Astrocyte of the cerebellum (primary cell): ENCODE measurements around the gene PHLDA1.

Experiments
- DNase-seq: peaks from one replicate; pipeline ENCODE4 v3.0.0-alpha.2; 2011; ENCODE audit warnings: low read depth
- H3K4me3 ChIP-seq: 2 replicates; pipeline ENCODE4 v1.5.1; 2011; ENCODE audit warnings: mild to moderate bottlenecking, low read depth, low read length, moderate library complexity
- in situ Hi-C: cut with HindIII; loops from 2 replicates; pipeline ENCODE4 v1.10.0; 2017; ENCODE audit warnings: low sequenced_read_pairs
- TF ChIP-seq, protein P1 (sequence below): IDR thresholded peaks from 2 replicates; pipeline ENCODE4 v1.5.1; 2012; ENCODE audit warnings: low read length, low read depth, moderate library complexity, mild to moderate bottlenecking; ENCODE audit errors: missing control alignments

Gene PHLDA1

DNA sequence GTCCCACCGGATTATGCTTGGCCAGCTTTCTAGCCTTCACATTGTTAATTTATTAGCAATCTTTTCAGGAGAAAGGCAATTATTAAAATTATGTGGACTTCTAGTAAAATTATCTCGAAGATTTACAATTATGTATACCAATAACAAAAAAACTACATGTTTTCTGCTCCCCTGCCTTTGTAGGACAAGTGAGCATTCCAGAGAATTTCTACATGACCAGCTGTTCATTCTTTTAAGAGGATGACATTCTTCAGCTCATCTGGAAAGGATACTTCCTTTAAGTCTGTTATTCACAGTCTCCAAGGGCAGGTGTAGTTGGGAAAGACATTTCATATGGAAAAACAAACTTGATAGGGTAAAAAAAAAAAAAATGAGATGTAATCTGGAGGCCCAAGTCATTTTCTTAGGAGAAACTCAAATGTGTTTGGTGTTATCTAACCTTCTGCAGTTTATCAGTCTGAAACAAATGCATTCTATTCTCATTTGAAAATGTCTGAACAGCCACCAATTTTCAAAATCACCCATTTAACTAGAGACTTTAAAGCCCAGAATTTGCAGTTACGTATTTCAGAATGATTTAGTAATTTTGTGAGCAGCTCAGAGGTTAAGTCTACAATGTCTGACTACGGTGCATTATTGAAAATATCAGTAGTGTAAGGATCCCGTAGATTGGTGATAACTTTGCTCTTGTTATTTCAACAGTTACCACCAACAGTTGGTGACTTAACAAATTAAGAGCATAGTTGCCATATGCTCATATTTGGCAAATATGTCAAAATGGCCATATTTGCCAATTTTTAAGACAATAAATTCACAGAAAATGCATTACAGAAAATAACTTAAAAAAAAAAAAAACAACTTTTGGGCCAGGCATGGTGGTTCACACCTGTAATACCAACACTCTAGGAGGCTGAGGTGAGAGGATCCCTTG, 1.8 kb upstream of the PHLDA1 start:
- TF ChIP-seq, protein P1, sequence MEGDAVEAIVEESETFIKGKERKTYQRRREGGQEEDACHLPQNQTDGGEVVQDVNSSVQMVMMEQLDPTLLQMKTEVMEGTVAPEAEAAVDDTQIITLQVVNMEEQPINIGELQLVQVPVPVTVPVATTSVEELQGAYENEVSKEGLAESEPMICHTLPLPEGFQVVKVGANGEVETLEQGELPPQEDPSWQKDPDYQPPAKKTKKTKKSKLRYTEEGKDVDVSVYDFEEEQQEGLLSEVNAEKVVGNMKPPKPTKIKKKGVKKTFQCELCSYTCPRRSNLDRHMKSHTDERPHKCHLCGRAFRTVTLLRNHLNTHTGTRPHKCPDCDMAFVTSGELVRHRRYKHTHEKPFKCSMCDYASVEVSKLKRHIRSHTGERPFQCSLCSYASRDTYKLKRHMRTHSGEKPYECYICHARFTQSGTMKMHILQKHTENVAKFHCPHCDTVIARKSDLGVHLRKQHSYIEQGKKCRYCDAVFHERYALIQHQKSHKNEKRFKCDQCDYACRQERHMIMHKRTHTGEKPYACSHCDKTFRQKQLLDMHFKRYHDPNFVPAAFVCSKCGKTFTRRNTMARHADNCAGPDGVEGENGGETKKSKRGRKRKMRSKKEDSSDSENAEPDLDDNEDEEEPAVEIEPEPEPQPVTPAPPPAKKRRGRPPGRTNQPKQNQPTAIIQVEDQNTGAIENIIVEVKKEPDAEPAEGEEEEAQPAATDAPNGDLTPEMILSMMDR = no peak
- no peak for DNase-seq
- in situ Hi-C loops = loop anchor here (25.0 kb wide), 1 partner anchor 496 kb away; no protein-coding TSS in a partner anchor
- H3K4me3 ChIP-seq = peak overlapping the region; percentile 98

- in situ Hi-C loops = loop anchor here (25.0 kb wide), 1 partner anchor 495 kb away; no protein-coding TSS in a partner anchor
- TF ChIP-seq, protein P1 = no peak
- no peak for DNase-seq
- peak overlapping the region; percentile 98 for H3K4me3 ChIP-seq
These were observed 736 bp upstream of the PHLDA1 start for GRCh38 chr12:76032043-76032981.

DNA sequence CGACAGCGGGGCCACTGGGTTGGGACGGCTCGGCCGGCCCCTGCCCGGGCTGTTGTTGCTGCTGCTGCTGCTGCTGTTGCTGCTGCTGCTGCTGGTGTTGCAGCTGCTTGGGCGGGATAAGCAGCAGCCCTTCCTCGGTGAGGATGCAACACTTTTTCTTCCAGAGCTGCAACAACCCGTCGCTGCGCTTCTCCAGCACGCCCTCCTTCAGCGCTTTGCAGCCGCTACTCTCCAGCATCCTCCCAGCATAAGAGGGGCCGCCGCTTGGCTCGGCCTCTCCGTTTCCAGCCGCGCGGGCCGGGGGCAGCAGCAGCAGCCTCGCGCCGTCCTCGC, 529 bp downstream of the PHLDA1 start:
- TF ChIP-seq, protein P1 = no peak
- in situ Hi-C loops = loop anchor here (25.0 kb wide), 1 partner anchor 494 kb away; no protein-coding TSS in a partner anchor
- H3K4me3 ChIP-seq = peak overlapping the region; percentile 98
- no peak for DNase-seq

GRCh38 chr12:76030341-76031080, 1.1 kb downstream of the PHLDA1 start:
- peak overlapping the region; percentile 98 for H3K4me3 ChIP-seq
- TF ChIP-seq, protein P1 = no peak
- DNase-seq = no peak
- in situ Hi-C loops = loop anchor here (25.0 kb wide), 1 partner anchor 493 kb away; no protein-coding TSS in a partner anchor

DNA sequence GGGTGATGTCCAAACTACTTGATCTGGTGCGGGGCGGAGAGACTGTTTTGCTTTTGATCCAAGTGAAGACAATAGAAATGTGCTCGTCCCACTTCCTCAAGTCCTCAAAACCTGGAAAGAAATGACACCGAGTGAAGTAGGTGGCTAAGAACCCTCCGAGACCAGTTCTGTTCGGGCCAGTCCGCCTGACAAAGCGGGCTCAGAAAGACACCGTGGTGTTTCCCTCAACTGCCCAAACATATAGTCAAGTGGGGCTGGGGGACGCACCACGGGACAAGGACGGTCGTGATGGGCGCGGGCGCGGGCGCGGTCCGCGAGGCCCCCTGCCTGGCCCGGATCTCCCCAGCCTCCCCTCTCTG, 1.6 kb downstream of the PHLDA1 start:
- no peak for DNase-seq
- in situ Hi-C loops = loop anchor here (25.0 kb wide), 1 partner anchor 493 kb away; no protein-coding TSS in a partner anchor
- TF ChIP-seq, protein P1 = no peak
- peak overlapping the region; percentile 98 for H3K4me3 ChIP-seq
